HG03575 (cell line): ENCODE measurements around the gene UBXN10.

Experiments
- ATAC-seq: cut with Tn5 transposase; IDR thresholded peaks from one replicate; pipeline ENCODE4 v1.9.1; 2021; ENCODE audit not compliant: unreplicated experiment, insufficient number of reproducible peaks, low FRiP score; ENCODE audit errors: extremely low read depth

Gene UBXN10

GRCh38 chr1:20185834-20186782, at the start of gene UBXN10, which contains the start of gene PLA2G2C:
TSS of gene UBXN10 (plus strand) at chr1:20186096. CDS start at chr1:20190562, 4,466 bp downstream.
TSS of gene PLA2G2C (minus strand) at chr1:20186518. CDS start at chr1:20177363, 9,155 bp downstream.
- no peak for ATAC-seq

DNA sequence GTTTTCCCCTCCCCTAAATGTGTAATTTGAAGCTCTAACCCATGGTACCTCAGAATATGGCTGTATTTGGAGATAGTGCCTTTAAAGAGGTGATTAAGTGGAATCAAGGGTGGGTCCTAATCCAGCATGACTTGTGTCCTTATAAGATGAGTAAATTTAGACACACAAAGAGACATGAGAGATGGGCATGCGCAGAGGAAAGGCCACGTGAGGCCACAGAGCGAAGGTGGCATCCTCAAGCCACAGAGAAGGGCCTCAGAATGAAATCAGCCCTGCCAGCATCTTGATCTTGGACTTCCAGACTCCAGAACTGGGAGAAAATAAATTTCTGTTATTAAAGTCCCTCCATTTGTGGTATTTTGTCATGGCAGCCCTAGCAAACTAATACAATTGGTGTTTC, 49.6 kb upstream of the UBXN10 start:
- no peak for ATAC-seq

DNA sequence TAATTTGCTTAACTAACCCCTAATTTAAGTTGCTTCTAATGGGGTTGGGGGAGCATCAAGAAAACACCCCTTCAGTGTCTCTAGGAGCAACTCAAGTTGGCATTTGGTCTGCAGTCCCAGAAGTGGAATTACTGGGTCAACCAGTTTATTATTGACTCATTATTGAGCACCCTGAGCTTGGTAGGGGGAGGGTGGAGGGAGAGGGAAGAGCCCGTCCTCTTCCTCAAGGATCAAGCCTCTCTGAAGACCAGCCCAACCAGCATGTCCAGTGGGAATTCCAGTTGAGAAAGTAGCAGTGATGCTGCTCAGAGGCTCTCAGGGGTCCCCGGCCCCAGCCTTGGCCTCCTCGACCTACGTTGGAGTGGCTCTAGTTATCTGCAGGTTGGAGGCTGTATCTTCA, 48.8 kb upstream of the UBXN10 start:
- ATAC-seq = no peak

DNA sequence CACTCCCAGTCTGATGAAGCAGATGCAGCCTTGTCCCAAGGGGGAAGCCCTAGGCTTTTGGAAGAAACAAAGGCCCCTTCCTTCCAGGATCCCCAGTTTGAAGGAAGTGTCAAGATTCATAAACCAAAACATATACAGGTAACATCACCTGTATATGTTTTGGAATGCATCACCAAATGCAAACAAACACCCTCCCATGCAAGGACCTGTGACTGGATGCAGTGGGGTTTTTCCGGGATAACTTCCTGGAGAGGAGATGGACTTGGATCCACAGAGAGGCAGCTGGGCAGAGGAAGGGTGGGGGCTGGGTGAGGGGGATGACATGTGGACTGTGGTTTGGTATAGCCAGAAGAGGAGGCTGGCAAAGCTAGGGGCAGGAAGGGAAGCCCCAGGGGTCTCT, 48.3 kb upstream of the UBXN10 start:
- no peak for ATAC-seq

GRCh38 chr1:20138346-20138745, 47.5 kb upstream of the UBXN10 start:
- no peak for ATAC-seq

DNA sequence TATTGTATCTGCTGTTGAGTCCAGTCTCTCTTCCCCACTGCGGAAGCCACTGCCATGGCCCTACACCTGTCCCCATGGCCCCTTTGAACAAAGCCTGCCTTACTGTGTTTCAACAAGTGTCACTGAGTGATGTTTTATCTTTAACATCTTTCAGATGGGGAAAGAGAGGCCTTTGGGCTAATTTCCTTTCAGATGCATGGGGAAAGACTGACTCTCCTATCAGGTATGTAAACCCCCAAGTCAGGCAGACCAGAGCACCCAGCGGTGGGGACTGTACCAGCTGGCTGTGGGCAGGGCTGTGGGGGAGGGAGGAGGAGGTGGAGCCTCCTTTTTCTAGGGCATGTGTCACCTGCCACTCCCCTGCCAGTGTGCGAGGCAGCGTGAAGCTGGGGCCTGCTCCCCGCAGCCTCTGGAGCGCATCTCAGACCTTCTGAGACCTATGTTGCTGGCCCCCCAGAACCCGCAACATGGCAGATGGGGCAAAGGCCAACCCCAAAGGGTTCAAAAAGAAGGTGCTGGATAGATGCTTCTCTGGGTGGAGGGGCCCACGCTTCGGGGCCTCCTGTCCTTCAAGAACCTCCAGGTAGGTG, 46.8 kb upstream of the UBXN10 start, which contains the start of gene PLA2G2F:
Gene PLA2G2F (plus strand): TSS at position 363 of the 590 bp plus-strand sequence. CDS start 105 bp downstream, at position 468.
- ATAC-seq = no peak

DNA sequence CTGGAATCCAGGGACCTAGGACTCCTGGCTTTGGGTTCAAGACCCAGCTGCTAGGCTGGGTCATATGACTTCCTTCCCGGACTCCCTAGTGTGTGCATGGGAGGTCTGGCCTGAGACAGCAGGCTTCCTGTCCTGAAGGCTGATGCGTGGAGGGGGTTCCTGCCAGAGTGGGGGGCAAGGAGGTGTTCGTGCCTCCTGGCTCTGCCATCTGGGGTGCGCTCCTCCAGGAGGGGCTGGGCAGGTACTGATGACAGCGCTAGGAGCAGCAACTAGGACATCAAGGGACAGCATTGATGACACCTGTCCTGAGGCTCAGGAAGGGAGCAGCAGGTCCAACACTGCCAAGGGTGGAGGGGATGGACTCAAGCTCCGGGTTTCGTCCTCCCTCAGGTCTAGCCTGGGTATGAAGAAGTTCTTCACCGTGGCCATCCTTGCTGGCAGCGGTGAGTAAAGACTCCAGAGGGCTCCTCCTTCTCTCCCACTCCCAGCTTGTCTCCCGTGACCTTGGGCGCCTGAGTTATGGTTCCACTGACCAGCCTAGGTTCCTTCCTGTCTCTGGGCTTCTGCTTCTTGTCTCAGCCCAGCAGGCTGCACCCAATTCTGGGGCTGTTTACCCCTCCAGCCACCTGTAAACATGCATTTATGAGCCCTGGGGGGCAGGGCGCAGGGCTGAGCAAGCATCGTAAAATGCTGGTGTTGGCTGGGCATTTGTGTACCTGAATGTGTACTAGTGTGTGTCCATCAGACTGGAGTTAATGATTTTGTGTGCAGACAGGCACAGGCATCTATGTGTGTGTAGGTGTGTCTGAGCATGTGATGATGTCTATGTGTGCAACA, 45.9 kb upstream of the UBXN10 start:
- ATAC-seq = no peak

DNA sequence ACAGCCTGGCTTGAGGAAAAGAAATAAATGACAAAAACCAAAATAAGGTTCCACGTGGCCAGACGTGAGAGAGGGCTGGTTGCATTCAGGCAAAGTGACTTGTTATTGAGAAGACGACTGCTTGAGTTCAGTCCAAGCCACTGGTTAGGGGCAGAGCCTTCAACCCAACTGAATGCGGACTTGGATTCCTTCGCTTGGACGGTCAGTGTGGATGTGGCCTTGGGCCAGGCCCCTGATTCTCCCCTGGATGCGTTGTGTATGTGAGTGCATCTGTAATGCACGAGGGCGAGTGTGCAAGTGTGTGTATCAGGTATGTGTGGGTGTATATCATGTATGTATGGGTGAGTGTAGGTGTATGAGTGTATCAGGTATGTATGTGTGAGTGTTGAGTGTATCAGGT, 44.9 kb upstream of the UBXN10 start:
- ATAC-seq = no peak

GRCh38 chr1:20141466-20141865, 44.4 kb upstream of the UBXN10 start:
- no peak for ATAC-seq

DNA sequence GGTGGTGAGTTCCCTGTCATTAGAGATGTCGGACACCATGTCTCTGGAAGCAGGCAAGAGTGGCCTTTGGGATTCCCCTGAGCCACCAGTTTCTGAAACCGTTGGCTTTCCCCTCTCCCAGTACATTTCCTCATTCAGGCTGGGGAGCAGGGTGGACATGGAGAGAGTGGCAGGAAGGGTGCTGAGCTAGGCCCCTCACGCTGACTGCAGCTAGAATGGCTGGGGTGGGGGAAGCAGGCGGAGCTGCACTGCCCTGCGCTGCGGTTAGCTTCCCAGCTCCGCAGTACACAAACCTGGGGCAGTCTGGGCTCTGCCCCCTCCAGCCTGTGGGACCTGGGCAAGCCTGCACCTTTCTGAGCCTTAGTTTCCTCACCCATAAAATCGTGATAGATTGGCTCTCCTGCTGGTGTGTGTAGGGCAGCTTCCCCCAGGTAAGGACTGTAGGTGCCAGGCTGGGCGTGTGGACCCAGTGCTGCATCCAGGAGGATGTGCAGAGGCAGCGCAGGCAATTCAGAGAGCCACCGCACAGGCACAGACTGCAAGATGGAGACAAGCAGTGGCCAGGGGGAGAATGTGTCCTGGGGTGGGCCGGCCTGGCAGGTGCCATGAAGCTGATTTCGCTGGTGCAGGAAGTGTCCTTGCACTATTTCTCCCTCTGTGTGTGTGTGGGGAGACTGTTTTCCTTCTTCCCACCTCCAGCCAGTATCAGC, 43.7 kb upstream of the UBXN10 start:
- no peak for ATAC-seq

- ATAC-seq = no peak
These were observed 42.6 kb upstream of the UBXN10 start for GRCh38 chr1:20143318-20143717.

- ATAC-seq = no peak
These were observed 41.9 kb upstream of the UBXN10 start for GRCh38 chr1:20143734-20144565.

DNA sequence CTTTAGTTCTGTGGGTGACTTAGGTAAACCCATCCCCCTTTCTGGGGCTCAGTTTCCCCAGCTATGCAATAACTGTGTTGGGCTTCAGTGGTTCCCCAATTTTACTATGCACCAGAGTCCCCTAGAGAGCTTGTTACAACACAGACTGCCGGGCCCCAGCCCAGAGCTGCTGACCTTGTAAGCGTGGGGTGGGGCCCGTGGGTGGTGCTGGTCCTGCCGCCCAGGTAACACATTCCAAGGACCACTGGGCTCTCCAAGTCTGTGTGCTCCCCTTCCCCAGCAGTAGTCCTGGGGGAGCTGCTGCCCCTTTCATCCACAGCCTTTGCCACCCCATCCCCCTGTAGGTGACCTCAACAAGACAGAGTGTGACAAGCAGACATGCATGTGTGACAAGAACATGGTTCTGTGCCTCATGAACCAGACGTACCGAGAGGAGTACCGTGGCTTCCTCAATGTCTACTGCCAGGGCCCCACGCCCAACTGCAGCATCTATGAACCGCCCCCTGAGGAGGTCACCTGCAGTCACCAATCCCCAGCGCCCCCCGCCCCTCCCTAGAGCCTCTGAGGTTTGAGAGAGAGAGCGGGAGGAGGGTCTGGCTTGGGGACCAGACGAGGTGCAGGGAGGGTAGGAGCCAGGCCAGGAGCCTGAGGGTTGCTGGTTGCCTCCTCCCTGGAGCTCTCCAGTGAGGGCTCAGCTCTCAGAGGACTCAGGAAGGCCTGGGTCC, 37.9 kb upstream of the UBXN10 start:
- no peak for ATAC-seq

DNA sequence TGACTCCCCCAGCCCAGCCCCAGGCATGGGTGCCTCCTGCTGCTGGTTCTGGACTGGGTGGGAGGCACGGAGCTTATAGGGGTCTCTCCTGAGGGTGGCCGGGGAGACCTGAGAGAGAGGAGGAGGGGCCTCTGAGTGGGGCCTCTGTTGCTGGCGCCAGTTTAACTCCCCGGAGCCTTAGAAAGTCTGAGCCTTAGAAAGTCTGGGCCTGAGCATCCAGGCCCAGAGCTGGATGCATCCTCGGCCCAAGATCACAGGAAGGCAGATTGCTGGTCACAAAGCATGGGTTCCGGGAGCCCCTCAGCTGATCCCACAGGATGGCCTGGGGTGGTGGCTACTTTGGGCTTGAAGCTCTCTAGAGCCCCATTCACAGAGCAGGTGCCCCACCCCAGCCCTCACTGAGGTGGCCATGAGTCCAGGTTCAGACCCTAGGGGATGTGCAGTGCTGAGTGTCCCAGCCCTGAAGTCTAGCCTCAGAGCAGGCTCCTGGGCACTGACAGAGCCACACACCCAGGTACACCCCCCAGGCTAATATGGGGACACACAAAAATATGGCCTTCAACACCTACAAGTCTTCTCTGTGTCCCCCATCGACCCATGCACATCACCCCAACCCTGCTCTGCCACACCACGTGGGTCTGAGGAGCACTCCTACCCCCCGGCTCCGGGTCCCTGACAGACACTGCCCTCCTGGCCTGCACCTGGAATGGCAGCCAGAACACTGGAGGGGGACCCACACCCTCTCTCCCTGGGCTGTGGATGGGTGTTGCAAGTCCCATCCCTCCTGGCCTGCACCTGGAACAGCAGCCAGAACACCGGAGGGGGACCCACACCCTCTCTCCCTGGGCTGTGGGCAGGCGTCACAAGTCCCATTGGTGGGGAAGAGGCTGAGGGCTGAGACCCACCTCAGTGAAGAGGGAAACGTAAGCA, 37.1 kb upstream of the UBXN10 start:
- no peak for ATAC-seq

GRCh38 chr1:20149601-20150325, 36.1 kb upstream of the UBXN10 start:
- ATAC-seq = no peak

GRCh38 chr1:20150326-20150705, 35.6 kb upstream of the UBXN10 start:
- ATAC-seq = no peak
